Activated naive CD4-positive, alpha-beta T cell treated with anti-CD3 and anti-CD28 coated beads, Interleukin-2, amount 50 U/mL, for 72 hours (primary cell): Measurements from ENCODE around the gene ERCC6L. TPM values are rescaled to one million over a fixed set of nuclear protein-coding genes. Genes with fewer than 3 reads are reported as not detected.
"Not testable (repeated sequence)": the region's sequence is repeated elsewhere in the genome, so short reads cannot be mapped to it uniquely, and the experiment has no call there.

Experiments
- ATAC-seq, 2 donors: fragments of 150-1000 bp; cut with Tn5 transposase; 2 replicates each; pipeline ENCODE4 v1.10.0; 2021; ENCODE audit warnings: mild to moderate bottlenecking in 2 of 2, moderate library complexity in 2 of 2
- DNase-seq, 2 donors: peaks; one replicate each; pipeline ENCODE4 v3.0.0; 2021 to 2022; ENCODE audit warnings: low spot score in 2 of 2
- H3K27ac Mint-ChIP-seq, 2 donors: one replicate each; pipeline ENCODE4 v1.8.0; 2022; ENCODE audit warnings: mild to moderate bottlenecking in 2 of 2, mixed read lengths in 2 of 2
- H3K36me3 Mint-ChIP-seq, 2 donors: one replicate each; pipeline ENCODE4 v1.8.0; 2022; ENCODE audit warnings: mixed read lengths in 2 of 2
- H3K9me3 Mint-ChIP-seq, 2 donors: one replicate each; pipeline ENCODE4 v1.8.0; 2022; ENCODE audit warnings: mixed read lengths in 2 of 2
- total RNA-seq, 2 donors: library from RNA; stranded (reverse); gene quantifications; one replicate each; pipeline ENCODE4 v1.2.3, GENCODE V29; 2022

The ERCC6L gene
- total RNA-seq, 2 donors from 2014 or later: 12.6 to 21.8 TPM

- H3K36me3 Mint-ChIP-seq: peaks cover 22 to 31% of the 10 kb centered on the region in 2 donors
- no peaks in the 10 kb centered on the region for H3K9me3 Mint-ChIP-seq
- DNase-seq (no peak), ATAC-seq (no peak)
- no peak overlapping the region for H3K27ac Mint-ChIP-seq
Measured at GRCh38 chrX:72205706-72206105, 33.1 kb downstream of the ERCC6L start.

- H3K27ac Mint-ChIP-seq: no peak overlapping the region
- DNase-seq (no peak), ATAC-seq (peak in 1 of 2 donors; percentile 13)
- H3K36me3 Mint-ChIP-seq: peaks cover 15 to 23% of the 10 kb centered on the region in 2 donors
- no peaks in the 10 kb centered on the region for H3K9me3 Mint-ChIP-seq
Measured at GRCh38 chrX:72203421-72203820, 35.4 kb downstream of the ERCC6L start.

GRCh38 chrX:72202792-72203401, 35.9 kb downstream of the ERCC6L start:
- DNase-seq: no peak
- no peak for ATAC-seq
- no peak overlapping the region for H3K27ac Mint-ChIP-seq
- peaks cover 15 to 17% of the 10 kb centered on the region in 2 donors for H3K36me3 Mint-ChIP-seq
- no peaks in the 10 kb centered on the region for H3K9me3 Mint-ChIP-seq

- Mint-ChIP-seq H3K9me3 (no peaks in the 10 kb centered on the region), H3K27ac (no peak overlapping the region), H3K36me3 (peaks cover 8% of the 10 kb centered on the region in 2 donors)
- DNase-seq (no peak), ATAC-seq (no peak)
Measured at GRCh38 chrX:72201836-72202536, 36.8 kb downstream of the ERCC6L start.

- ATAC-seq (no peak), DNase-seq (no peak)
- Mint-ChIP-seq H3K36me3 (no peaks in the 10 kb centered on the region), H3K27ac (no peak overlapping the region), H3K9me3 (no peaks in the 10 kb centered on the region)
Measured at GRCh38 chrX:72182924-72183323, 55.9 kb downstream of the ERCC6L start.

- Mint-ChIP-seq H3K27ac (no peak within 1 kb of the TSS), H3K9me3 (no peaks in the 10 kb centered on the region), H3K36me3 (no peaks in the 10 kb centered on the region)
- ATAC-seq (peak; percentile 95 to 96), DNase-seq (peak; percentile 78 to 86)
Measured at GRCh38 chrX:72181178-72182125, 57.4 kb downstream of the ERCC6L start, which contains the start of gene PIN4. Gene PIN4 (plus strand): TSS chrX:72181757. CDS start chrX:72181786, 29 bp downstream.

GRCh38 chrX:72180539-72180938, 58.3 kb downstream of the ERCC6L start:
- no peaks in the 10 kb centered on the region for H3K36me3 Mint-ChIP-seq
- ATAC-seq (no peak), DNase-seq (no peak)
- peaks cover 0 to 3% of the 10 kb centered on the region in 2 donors for H3K9me3 Mint-ChIP-seq
- H3K27ac Mint-ChIP-seq: no peak overlapping the region

- DNase-seq (no peak), ATAC-seq (no peak)
- no peaks in the 10 kb centered on the region for H3K36me3 Mint-ChIP-seq
- H3K9me3 Mint-ChIP-seq: peaks cover 0 to 3% of the 10 kb centered on the region in 2 donors
- no peak overlapping the region for H3K27ac Mint-ChIP-seq
Measured at GRCh38 chrX:72176981-72177380, 61.8 kb downstream of the ERCC6L start.

- not testable (repeated sequence) for H3K36me3 Mint-ChIP-seq, ATAC-seq, H3K27ac Mint-ChIP-seq, DNase-seq, H3K9me3 Mint-ChIP-seq
Measured at GRCh38 chrX:72176289-72176688, 62.5 kb downstream of the ERCC6L start.

GRCh38 chrX:72169008-72169728, 69.7 kb downstream of the ERCC6L start:
- ATAC-seq: peak; percentile 82 to 96

GRCh38 chrX:72165551-72165950, 73.3 kb downstream of the ERCC6L start:
- DNase-seq (no peak), ATAC-seq (no peak)
- Mint-ChIP-seq H3K36me3 (no peaks in the 10 kb centered on the region), H3K27ac (no peak overlapping the region), H3K9me3 (no peaks in the 10 kb centered on the region)

More at GRCh38 chrX:72169008-72169728, 69.7 kb downstream of the ERCC6L start:
- no peaks in the 10 kb centered on the region for H3K36me3 Mint-ChIP-seq
- H3K27ac Mint-ChIP-seq: peak overlapping the region in 1 of 2 donors; percentile 83
- no peaks in the 10 kb centered on the region for H3K9me3 Mint-ChIP-seq
- DNase-seq: peak in 1 of 2 donors; percentile 5

- Mint-ChIP-seq H3K9me3 (no peaks in the 10 kb centered on the region), H3K36me3 (no peaks in the 10 kb centered on the region), H3K27ac (no peak overlapping the region)
- DNase-seq (no peak), ATAC-seq (no peak)
Measured at GRCh38 chrX:72159769-72160168, 79.1 kb downstream of the ERCC6L start.

- H3K36me3 Mint-ChIP-seq: no peaks in the 10 kb centered on the region
- no peak overlapping the region for H3K27ac Mint-ChIP-seq
- H3K9me3 Mint-ChIP-seq: no peaks in the 10 kb centered on the region
- ATAC-seq (no peak), DNase-seq (no peak)
Measured at GRCh38 chrX:72158773-72159172, 80.1 kb downstream of the ERCC6L start.
